K562 (cell line): ENCODE measurements around the gene ARAP1. TPM values are rescaled to one million over a fixed set of nuclear protein-coding genes. Genes with fewer than 3 reads are reported as not detected.

ENCODE experiments used
- ATF3 ChIP-seq, 2 experiments: fragments of 450-650 bp in 1 of 2; sonication (generic) in 1 of 2; formaldehyde crosslinking in 1 of 2; IDR thresholded peaks in 1 of 2; conservative IDR thresholded peaks in 1 of 2; 2 replicates each; pipeline versions ENCODE4 v1.6.1 to v1.8.1; 2016 to 2023; ENCODE audit warnings: mild to moderate bottlenecking in 2 of 2, moderate library complexity in 2 of 2, inconsistent platforms in 1 of 2, missing genetic modification reagents in 1 of 2
- CGGBP1 ChIP-seq: fragments of 250-450 bp; sonication (Bioruptor Pico); IDR thresholded peaks from 2 replicates; pipeline ENCODE4 v1.9.0; 2021; ENCODE audit warnings: mild to moderate bottlenecking
- CREM ChIP-seq: IDR thresholded peaks from 2 replicates; pipeline ENCODE4 v1.6.1; 2014; ENCODE audit warnings: antibody characterized with exemption, low read depth
- DPF2 ChIP-seq: fragments of 450-650 bp; IDR thresholded peaks from 2 replicates; pipeline ENCODE4 v1.6.1; 2016
- KDM1A ChIP-seq, 2 experiments: fragments of 450-650 bp; IDR thresholded peaks; 2 replicates each; pipeline ENCODE4 v1.6.1; 2016; ENCODE audit warnings: mild to moderate bottlenecking in 2 of 2
- L3MBTL2 ChIP-seq: fragments of 450-650 bp; IDR thresholded peaks from 2 replicates; pipeline ENCODE4 v1.6.1; 2016; ENCODE audit warnings: mild to moderate bottlenecking, moderate library complexity
- LEF1 ChIP-seq: fragments of 450-650 bp; IDR thresholded peaks from 2 replicates; pipeline ENCODE4 v1.6.1; 2016; ENCODE audit warnings: mild to moderate bottlenecking
- MAX ChIP-seq: sonication (generic); formaldehyde crosslinking; IDR thresholded peaks from 2 replicates; pipeline ENCODE4 v1.9.0; 2022; ENCODE audit warnings: mild to moderate bottlenecking, missing genetic modification reagents
- MITF ChIP-seq: IDR thresholded peaks from 2 replicates; pipeline ENCODE4 v1.6.1; 2014; ENCODE audit warnings: antibody characterized with exemption
- NRF1 ChIP-seq, 2 experiments: fragments of 450-650 bp; IDR thresholded peaks in 1 of 2; conservative IDR thresholded peaks in 1 of 2; 2 replicates each; pipeline ENCODE4 v1.6.1; 2014; ENCODE audit warnings: mild to moderate bottlenecking in 2 of 2
- TAF1 ChIP-seq: IDR thresholded peaks from 2 replicates; pipeline ENCODE4 v1.6.1; 2011; ENCODE audit warnings: mild to moderate bottlenecking, low read length, moderate library complexity; ENCODE audit not compliant: insufficient read depth, control insufficient read depth, severe bottlenecking; ENCODE audit errors: extremely low read depth
- TBP ChIP-seq: optimal IDR thresholded peaks from 2 replicates; pipeline ENCODE3; 2011; ENCODE audit warnings: low read depth, low read length, improper control_type of control experiment
- TEAD4 ChIP-seq, 2 experiments: sonication (generic) in 1 of 2; formaldehyde crosslinking in 1 of 2; IDR thresholded peaks; 2 replicates each; pipeline versions ENCODE4 v1.6.1 to v1.8.0; 2012 to 2022; ENCODE audit warnings: borderline replicate concordance in 1 of 2, inconsistent platforms in 1 of 2, low read length in 1 of 2, mild to moderate bottlenecking in 1 of 2, missing genetic modification reagents in 1 of 2
- ZBTB11 ChIP-seq, 3 experiments: fragments of 200-800 bp in 1 of 3; fragments of 250-450 bp in 1 of 3; fragments of 450-650 bp in 1 of 3; sonication (Bioruptor Pico) in 1 of 3; sonication (Bioruptor generic) in 1 of 3; formaldehyde crosslinking in 1 of 3; IDR thresholded peaks; 2 replicates each; pipeline versions ENCODE4 v1.6.1 to v1.8.0; 2016 to 2022; ENCODE audit warnings: mild to moderate bottlenecking in 2 of 3, missing genetic modification characterization in 2 of 3, missing compliant biosample characterization in 1 of 3, moderate library complexity in 1 of 3
- ZBTB12 ChIP-seq: fragments of 250-450 bp; sonication (Bioruptor Pico); IDR thresholded peaks from 2 replicates; pipeline ENCODE4 v1.4.0; 2020
- ZNF511 ChIP-seq: sonication (generic); formaldehyde crosslinking; IDR thresholded peaks from 2 replicates; pipeline ENCODE4 v1.8.0; 2022; ENCODE audit warnings: mild to moderate bottlenecking, missing genetic modification reagents
- ZNF766 ChIP-seq: fragments of 200-800 bp; sonication (Bioruptor generic); conservative IDR thresholded peaks from 2 replicates; pipeline ENCODE4 v1.6.1; 2016; ENCODE audit warnings: missing genetic modification characterization, missing compliant biosample characterization
- polyA plus RNA-seq, 8 experiments: library from polyadenylated mRNA; depleted of rRNA in 4 of 8; stranded (reverse) in 5 of 8; unstranded in 3 of 8; fragments of >200 nt; fragmentation: Nextera tagmentation in 2 of 8; fragmentation: Illumina TruSeq in 1 of 8; extraction: Ambion mirVana in 2 of 8; extraction: Trizol in 1 of 8; gene quantifications; 2 replicates each; pipeline versions ENCODE4 v1.2.1 to v1.2.3, GENCODE V29; 2011 to 2014; ENCODE audit warnings: inconsistent platforms in 1 of 8, missing spikeins in 1 of 8
- total RNA-seq, 7 experiments: library from RNA; depleted of rRNA in 6 of 7; stranded (reverse); fragments of >200 nt in 6 of 7; fragmentation: Illumina TruSeq in 2 of 7; extraction: Trizol in 2 of 7; gene quantifications; 2 replicates each; pipeline versions ENCODE4 v1.2.1 to v1.2.3, GENCODE V29; 2011 to 2021; ENCODE audit warnings: low replicate concordance in 1 of 7

Gene ARAP1
- total and polyA plus RNA-seq, 9 of the 15 experiments (the other 6 are each of a cell fraction or from before 2014, with no cell fraction given) = 0.23 to 67.0 (median 24.6) TPM

GRCh38 chr11:72741429-72741833 lies 10.8 kb downstream of the ARAP1 start (continued):
- TF ChIP-seq MITF (0 out of 2 replicates have a peak, but pooled peaks have one; percentile 11), ZNF511 (no peak), CREM (peak; percentile 42; the same call in 1 of the 2 replicates), MAX (CRISPR knock-in tag) (peak; percentile 57), KDM1A (IDR thresholded peaks at IDR 0.05) (peak; percentile 49 to 70; a peak in 2 of 4 replicates), TBP (peak; percentile 32), TEAD4 (IDR thresholded peaks at IDR 0.05; ENCODE audit: low read length) (no peak), TEAD4 (CRISPR knock-in tag; IDR thresholded peaks at IDR 0.05; ENCODE audit: borderline replicate concordance) (no peak), ATF3 (IDR thresholded peaks at IDR 0.05) (peak; percentile 17; the same call in 1 of the 2 replicates), ATF3 (CRISPR knock-in tag; conservative IDR thresholded peaks at IDR 0.05) (no peak), L3MBTL2 (peak; percentile 75), ZNF766 (CRISPR knock-in tag) (peak; percentile 34; the same call in 1 of the 2 replicates), TAF1 (peak; percentile 14), CGGBP1 (no peak), DPF2 (0 out of 2 replicates have a peak, but pooled peaks have one; percentile 29), ZBTB11 (CRISPR knock-in tag; IDR thresholded peaks at IDR 0.05) (0 out of 6 replicates have a peak, but pooled peaks of 1 of the 3 experiments have one; percentile 48), LEF1 (no peak), ZBTB12 (CRISPR knock-in tag) (no peak), NRF1 (conservative IDR thresholded peaks at IDR 0.05 in 1 of 2, IDR thresholded peaks at IDR 0.05 in 1 of 2) (peak in 1 of 2 experiments; percentile 14; a peak in 2 of 4 replicates)
